ENCODE measurements around the gene ACYP2.
"Not testable (repeated sequence)": the region's sequence is repeated elsewhere in the genome, so short reads cannot be mapped to it uniquely, and the experiment has no call there.

Gene ACYP2

GRCh38 chr2:54274781-54275242 lies 159.4 kb downstream of the ACYP2 start:
- no peak for DNase-seq

DNA sequence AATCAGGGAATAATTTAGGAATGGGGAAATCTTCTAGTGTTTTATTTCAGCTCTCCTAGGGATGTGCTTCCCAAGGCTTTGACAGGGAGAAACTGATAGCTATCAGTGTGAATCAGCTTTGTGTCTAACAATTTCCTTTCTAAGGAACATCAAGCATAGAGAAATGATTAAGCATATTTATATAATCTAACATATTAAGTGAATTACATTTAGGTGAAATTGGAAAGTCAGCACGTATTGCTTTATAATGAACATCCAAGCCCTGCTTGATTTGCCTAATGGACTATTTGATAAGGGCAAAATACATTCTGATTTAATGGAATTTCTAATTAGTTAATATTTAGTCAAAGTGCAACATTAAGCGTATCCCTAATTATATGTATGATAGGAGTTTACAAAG lies 160.1 kb downstream of the ACYP2 start:
- no peak for DNase-seq

DNA sequence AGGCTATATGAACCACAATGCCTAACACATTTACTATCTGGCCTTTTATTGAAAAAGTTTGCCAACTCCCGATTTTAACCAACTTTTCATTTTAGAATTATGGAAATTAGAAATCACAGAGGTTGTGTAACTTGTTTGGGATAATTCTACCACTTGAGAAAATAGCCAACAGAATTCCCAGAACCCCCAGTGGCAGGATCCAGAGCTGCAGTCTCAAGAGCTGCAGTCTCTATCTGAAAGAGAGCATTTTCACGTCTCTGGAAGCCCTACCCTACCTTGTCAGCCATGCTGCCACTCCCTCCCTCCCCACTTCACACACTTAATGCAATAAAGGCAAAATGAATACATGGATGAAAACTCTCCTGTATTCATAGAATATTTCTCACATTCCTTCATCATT lies 164.0 kb downstream of the ACYP2 start:
- DNase-seq = no peak

GRCh38 chr2:54284826-54285225 lies 169.4 kb downstream of the ACYP2 start:
- DNase-seq = no peak

- DNase-seq = no peak
Observed at GRCh38 chr2:54285451-54285850, 170.0 kb downstream of the ACYP2 start.

GRCh38 chr2:54287532-54287931 lies 172.1 kb downstream of the ACYP2 start:
- no peak for DNase-seq

- DNase-seq = no peak
Observed at GRCh38 chr2:54289917-54290316, 174.5 kb downstream of the ACYP2 start.

DNA sequence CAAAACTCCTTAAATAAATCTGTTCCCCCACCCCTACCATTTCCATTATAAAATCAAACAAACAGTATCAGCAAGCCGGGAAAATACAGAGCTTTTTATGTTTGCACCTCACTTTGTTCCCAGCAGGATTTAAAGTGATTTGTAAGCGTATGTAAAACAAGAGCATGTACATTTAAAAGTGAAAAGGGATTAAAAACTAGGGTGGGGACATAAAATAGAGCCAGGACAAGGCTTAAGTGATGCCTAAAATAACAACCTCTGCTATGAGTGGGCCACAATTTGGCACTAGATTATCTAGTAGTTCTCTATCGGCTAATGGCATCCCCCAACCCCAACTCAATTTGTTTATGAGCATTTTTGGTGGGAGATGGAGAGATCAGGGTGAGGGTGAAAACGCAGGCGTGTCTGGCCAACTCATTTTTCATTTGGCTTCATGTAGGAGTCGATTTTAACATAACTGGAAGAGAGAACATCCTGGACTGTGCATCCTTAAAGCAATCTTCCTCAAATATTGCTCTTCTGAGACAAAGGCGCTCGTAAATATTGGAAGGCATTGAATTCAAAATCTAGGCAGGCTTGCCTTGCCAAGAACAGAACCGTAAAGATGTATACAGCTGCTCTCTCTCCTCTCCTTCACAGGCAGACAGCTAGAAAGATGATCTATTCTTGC lies 175.1 kb downstream of the ACYP2 start:
- no peak for DNase-seq

- DNase-seq = not testable (repeated sequence)
Observed at GRCh38 chr2:54294665-54295064, 179.2 kb downstream of the ACYP2 start.

DNA sequence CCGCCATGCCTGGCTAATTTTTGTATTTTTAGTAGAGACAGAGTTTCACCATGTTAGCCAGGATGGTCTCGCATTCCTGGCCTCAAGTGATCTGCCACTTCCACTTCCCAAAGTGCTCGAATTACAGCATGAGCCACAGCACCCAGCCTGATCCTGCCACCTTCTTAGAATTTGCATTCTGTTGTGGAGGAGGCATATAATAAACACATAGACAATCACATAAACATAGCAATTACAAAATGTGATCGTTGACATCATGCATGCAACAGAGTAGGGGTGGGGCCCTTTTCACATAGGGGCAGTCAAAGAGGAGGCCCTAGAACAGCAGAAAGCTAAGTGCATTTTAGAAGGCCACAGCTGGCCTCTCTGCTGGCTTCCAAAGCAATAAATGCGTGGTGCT lies 180.5 kb downstream of the ACYP2 start:
- DNase-seq = no peak

- no peak for DNase-seq
Observed at GRCh38 chr2:54298514-54298913, 183.1 kb downstream of the ACYP2 start.

- no peak for DNase-seq
Observed at GRCh38 chr2:54303631-54304030, 188.2 kb downstream of the ACYP2 start.

DNA sequence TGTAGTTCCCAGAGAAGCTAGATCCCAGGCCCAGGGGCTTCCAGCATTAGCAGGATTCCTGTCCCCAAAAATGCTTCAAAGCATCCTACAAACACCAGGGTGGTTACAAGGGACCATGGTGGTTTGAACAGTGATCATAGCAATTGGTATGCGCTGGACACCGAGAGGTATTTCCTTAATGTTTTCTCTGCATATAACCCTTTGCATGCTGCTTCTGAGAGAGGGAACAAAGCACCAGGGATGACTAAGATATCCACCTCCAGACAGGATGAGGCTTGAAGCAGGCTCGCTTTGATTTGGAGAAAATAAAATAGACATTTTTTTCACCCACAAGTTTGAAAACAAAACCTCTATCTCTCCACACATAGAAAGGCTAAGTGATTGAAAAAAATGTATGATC lies 191.1 kb downstream of the ACYP2 start:
- no peak for DNase-seq

DNA sequence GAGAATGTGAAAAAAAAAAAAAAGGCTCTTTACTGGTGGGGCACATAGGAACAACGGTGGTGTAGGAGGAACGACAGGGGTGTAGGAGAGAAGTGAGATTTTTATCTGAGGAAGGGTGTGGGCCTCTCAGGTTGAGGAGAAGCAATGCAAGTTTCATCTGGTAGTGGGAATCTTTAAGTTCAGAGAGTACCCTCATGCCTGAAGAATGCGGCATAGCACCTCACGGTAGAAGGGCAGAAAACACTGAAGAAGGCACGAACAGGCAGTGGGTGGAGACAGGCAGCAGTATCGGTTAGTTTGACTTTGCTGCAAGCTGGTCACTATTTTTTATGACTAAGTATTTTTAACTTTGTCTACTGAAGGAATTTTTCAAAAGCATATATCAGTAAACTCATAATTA lies 192.8 kb downstream of the ACYP2 start:
- no peak for DNase-seq

DNA sequence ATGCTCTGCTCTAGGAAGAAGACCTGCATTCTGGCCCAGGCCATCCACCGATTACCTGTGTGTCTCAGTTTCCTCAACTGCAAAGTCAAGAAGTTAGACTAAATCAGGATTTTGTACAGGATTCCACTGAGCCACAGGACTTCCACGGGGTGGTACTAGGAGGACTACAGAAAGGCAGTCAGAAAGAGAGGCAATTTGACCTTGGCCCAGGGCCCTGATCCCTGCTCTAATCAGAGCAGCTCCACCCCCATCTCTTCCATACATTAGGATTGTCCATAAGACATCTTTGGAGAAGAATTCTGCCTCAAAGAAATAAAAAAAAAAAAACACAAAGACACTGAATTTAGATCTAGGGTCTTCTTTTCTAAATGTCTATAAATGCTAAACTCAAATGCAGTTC lies 193.4 kb downstream of the ACYP2 start:
- no peak for DNase-seq

GRCh38 chr2:54310311-54310710 lies 194.9 kb downstream of the ACYP2 start:
- DNase-seq = no peak

DNA sequence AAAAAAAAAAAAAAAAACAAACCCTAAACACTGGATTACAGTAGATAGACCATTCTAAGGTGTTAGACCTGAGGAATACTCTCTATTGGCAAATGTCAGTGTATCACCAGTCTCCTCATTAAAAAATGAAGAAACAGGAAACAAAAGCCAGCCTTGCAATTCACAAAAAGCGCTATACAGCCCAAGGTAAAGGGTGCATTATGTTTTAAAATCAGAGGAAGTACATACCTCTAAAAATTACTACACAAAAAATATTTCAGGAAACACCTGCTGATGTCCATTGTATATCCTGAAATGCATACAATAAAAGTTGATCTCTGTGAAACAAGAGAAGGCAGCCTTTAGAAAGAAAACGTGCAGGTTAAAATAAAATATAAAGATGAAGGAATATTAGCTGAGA lies 195.5 kb downstream of the ACYP2 start:
- no peak for DNase-seq

DNA sequence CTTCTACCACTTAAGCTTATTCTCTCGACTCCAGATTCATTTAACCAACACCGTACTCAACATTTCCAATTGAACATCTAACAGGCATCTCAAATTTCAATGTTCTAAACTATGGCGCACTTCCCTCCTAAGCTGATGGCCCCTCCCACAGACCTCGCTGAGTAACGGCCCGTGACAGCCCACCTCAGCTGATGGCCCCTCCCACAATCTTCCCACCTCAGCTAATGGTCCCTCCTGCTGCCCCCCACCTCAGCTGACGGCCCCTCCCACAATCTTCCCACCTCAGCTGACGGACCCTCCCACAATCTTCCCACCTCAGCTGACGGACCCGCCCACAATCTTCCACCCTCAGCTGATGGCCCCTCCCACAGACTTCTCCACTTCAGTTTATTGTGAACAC lies 197.7 kb downstream of the ACYP2 start:
- DNase-seq = no peak

- no peak for DNase-seq
Observed at GRCh38 chr2:54317973-54318372, 202.6 kb downstream of the ACYP2 start.

DNA sequence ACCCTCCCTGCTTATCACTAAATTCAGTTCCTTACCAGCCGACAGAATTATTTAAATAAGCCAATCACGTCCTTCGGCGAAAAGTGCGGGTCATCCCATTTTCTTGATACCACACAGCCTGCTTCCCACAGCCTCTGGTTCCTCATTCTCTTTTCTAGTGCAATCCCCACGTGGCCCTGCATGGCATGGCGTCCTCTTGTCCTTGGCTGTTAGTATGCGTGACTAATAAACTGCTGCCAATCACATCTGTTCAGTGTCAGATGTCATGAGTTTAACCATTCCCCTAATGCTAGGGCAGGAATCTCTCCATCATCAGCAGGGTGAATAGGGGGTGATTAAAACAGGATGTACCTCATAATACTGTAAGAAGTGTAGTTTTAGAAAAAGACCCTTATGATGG lies 203.4 kb downstream of the ACYP2 start:
- no peak for DNase-seq

- DNase-seq = no peak
Observed at GRCh38 chr2:54321047-54321446, 205.6 kb downstream of the ACYP2 start.

DNA sequence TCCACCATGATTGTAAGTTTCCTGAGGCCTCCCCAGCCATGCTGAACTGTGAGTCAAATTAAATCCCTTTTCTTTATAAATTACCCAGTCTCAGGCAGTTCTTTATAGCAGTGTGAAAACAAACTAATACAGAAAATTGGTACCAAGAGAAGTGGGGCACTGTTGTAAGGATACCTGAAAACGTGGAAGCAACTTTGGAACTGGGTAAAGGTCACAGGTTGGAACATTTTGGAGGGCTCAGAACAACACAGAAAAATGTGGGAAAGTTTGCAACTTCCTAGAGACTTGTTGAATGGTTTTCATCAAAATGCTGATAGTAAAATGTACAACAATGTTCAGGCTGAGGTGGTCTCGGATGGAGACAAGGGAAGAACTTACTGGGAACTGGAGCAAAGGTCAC lies 209.1 kb downstream of the ACYP2 start:
- DNase-seq = not testable (repeated sequence)

- DNase-seq = no peak
Observed at GRCh38 chr2:54325148-54325547, 209.7 kb downstream of the ACYP2 start.

DNA sequence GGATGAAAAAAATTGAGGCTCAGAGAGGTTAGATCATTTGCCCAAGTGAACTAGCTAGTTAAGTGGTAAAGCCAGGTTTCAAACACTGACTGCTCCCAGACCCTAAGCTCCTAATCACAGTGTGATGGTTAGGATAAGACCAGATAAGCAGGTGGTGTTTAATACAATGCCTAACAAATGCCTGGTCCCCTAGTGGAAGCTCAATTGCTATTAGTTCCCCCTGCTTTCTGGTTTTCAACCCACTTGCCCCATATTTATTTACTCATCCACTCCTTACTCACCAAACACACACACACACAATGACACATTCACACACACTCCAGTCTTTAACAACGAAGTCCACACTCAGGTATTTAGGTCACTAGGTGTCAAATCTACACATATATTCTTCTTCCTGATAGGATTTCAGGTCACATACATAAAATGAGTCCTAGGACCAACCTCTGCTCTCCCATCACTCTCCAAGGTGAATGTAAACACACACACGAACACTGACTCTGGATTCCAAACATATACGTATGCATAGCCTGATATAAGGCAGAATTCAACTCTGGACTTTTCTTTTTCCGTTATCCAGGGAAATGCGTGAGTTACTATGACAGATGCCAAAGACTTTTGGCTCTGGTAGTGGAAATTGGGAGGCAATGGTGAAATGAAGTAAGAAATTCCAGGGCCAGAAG lies 214.2 kb downstream of the ACYP2 start:
- DNase-seq = peak in 1 of 2 experiments; percentile 7

Data from NCI-H446 (cell line).